ENCODE data around the gene PLEKHA1.

Gene PLEKHA1

GRCh38 chr10:122376364-122376961, 2.0 kb downstream of the PLEKHA1 start:
- no peak for DNase-seq (ENCODE audit: low read depth in 2 of 2)

GRCh38 chr10:122379041-122379440, 4.5 kb downstream of the PLEKHA1 start:
- DNase-seq (ENCODE audit: low read depth in 2 of 2): no peak

- DNase-seq (ENCODE audit: low read depth in 2 of 2): no peak
These were observed 5.0 kb downstream of the PLEKHA1 start for GRCh38 chr10:122379537-122379936.

GRCh38 chr10:122380703-122381102, 6.2 kb downstream of the PLEKHA1 start:
- no peak for DNase-seq (ENCODE audit: low read depth in 2 of 2)

GRCh38 chr10:122381680-122382079, 7.2 kb downstream of the PLEKHA1 start:
- no peak for DNase-seq (ENCODE audit: low read depth in 2 of 2)

- DNase-seq (ENCODE audit: low read depth in 2 of 2): no peak
These were observed 12.0 kb downstream of the PLEKHA1 start for GRCh38 chr10:122386514-122386913.

- no peak for DNase-seq (ENCODE audit: low read depth in 2 of 2)
These were observed 13.1 kb downstream of the PLEKHA1 start for GRCh38 chr10:122387572-122387971.

- no peak for DNase-seq (ENCODE audit: low read depth in 2 of 2)
These were observed 13.9 kb downstream of the PLEKHA1 start for GRCh38 chr10:122388287-122388997.

GRCh38 chr10:122390271-122390670, 15.8 kb downstream of the PLEKHA1 start:
- no peak for DNase-seq (ENCODE audit: low read depth in 2 of 2)

- DNase-seq (ENCODE audit: low read depth in 2 of 2): no peak
These were observed 16.2 kb downstream of the PLEKHA1 start for GRCh38 chr10:122390679-122391078.

- DNase-seq (ENCODE audit: low read depth in 2 of 2): no peak
These were observed 17.4 kb downstream of the PLEKHA1 start for GRCh38 chr10:122391875-122392274.

- no peak for DNase-seq (ENCODE audit: low read depth in 2 of 2)
These were observed 18.3 kb downstream of the PLEKHA1 start for GRCh38 chr10:122392835-122393234.

GRCh38 chr10:122393288-122393687, 18.8 kb downstream of the PLEKHA1 start:
- DNase-seq (ENCODE audit: low read depth in 2 of 2): no peak

GRCh38 chr10:122402548-122403131, 28.1 kb downstream of the PLEKHA1 start:
- no peak for DNase-seq (ENCODE audit: low read depth in 2 of 2)

GRCh38 chr10:122404576-122404975, 30.1 kb downstream of the PLEKHA1 start:
- no peak for DNase-seq (ENCODE audit: low read depth in 2 of 2)

- no peak for DNase-seq (ENCODE audit: low read depth in 2 of 2)
These were observed 33.0 kb downstream of the PLEKHA1 start for GRCh38 chr10:122407375-122408125.

GRCh38 chr10:122413327-122413726, 38.8 kb downstream of the PLEKHA1 start:
- no peak for DNase-seq (ENCODE audit: low read depth in 2 of 2)

- no peak for DNase-seq (ENCODE audit: low read depth in 2 of 2)
These were observed 43.2 kb downstream of the PLEKHA1 start for GRCh38 chr10:122417667-122418066.

- no peak for DNase-seq (ENCODE audit: low read depth in 2 of 2)
These were observed 44.5 kb downstream of the PLEKHA1 start for GRCh38 chr10:122419016-122419415.

GRCh38 chr10:122419876-122420623, 45.5 kb downstream of the PLEKHA1 start:
- DNase-seq (ENCODE audit: low read depth in 2 of 2): no peak

GRCh38 chr10:122420624-122421007, 46.1 kb downstream of the PLEKHA1 start:
- DNase-seq (ENCODE audit: low read depth in 2 of 2): no peak
